DND-41 (cell line): Measurements from ENCODE around the gene TPGS2.

Experiments
- ATAC-seq: fragments of 200-7000 bp; cut with Tn5 transposase; 3 replicates; pipeline ENCODE4 v1.9.1; 2021; ENCODE audit warnings: low read depth; ENCODE audit not compliant: insufficient read depth
- DNase-seq: peaks from one replicate; pipeline ENCODE4 v3.0.0-alpha.2; 2020
- H2AFZ ChIP-seq: 2 replicates; pipeline ENCODE4 v1.6.0; 2012; ENCODE audit warnings: low read depth, low read length
- H3K27ac ChIP-seq: 2 replicates; pipeline ENCODE4 v1.5.1; 2012; ENCODE audit warnings: low read length, inconsistent platforms
- H3K27me3 ChIP-seq: fragments of 200-600 bp; sonication (generic); 2 replicates; pipeline ENCODE4 v1.6.0; 2012; ENCODE audit warnings: low read length, mild to moderate bottlenecking, inconsistent platforms; ENCODE audit not compliant: insufficient read depth, poor library complexity
- H3K36me3 ChIP-seq: 2 replicates; pipeline ENCODE4 v1.5.1; 2012; ENCODE audit warnings: low read length, inconsistent platforms; ENCODE audit not compliant: insufficient read depth
- H3K4me1 ChIP-seq: 2 replicates; pipeline ENCODE4 v1.5.1; 2012; ENCODE audit warnings: mild to moderate bottlenecking, low read length; ENCODE audit not compliant: insufficient read depth
- H3K4me2 ChIP-seq: 2 replicates; pipeline ENCODE4 v1.6.0; 2012; ENCODE audit warnings: mild to moderate bottlenecking, moderate library complexity, low read length, inconsistent platforms; ENCODE audit not compliant: insufficient read depth
- H3K4me3 ChIP-seq, 2 experiments: fragments of 200-600 bp in 1 of 2; shearing (Covaris generic) in 1 of 2; 2 replicates each; pipeline ENCODE4 v1.5.1; 2012 to 2016; ENCODE audit warnings: inconsistent platforms in 2 of 2, low read length in 2 of 2, mild to moderate bottlenecking in 2 of 2, low read depth in 1 of 2, moderate library complexity in 1 of 2
- H3K79me2 ChIP-seq: 2 replicates; pipeline ENCODE4 v1.6.0; 2012; ENCODE audit warnings: low read length, inconsistent platforms; ENCODE audit not compliant: insufficient read depth
- H3K9ac ChIP-seq: 2 replicates; pipeline ENCODE4 v1.6.0; 2012; ENCODE audit warnings: low read depth, mild to moderate bottlenecking, inconsistent platforms, low read length, moderate library complexity
- H3K9me3 ChIP-seq: 2 replicates; pipeline ENCODE4 v1.5.1; 2012; ENCODE audit warnings: low read length, moderate library complexity, mild to moderate bottlenecking, inconsistent platforms; ENCODE audit not compliant: insufficient read depth, severe bottlenecking
- H4K20me1 ChIP-seq: 2 replicates; pipeline ENCODE4 v1.6.0; 2012; ENCODE audit warnings: low read length; ENCODE audit not compliant: insufficient read depth
- EZH2 ChIP-seq: IDR thresholded peaks from 3 replicates; pipeline ENCODE4 v1.6.1; 2012; ENCODE audit warnings: borderline replicate concordance, low read depth, mild to moderate bottlenecking, moderate library complexity, low read length, inconsistent platforms; ENCODE audit not compliant: severe bottlenecking
- TF ChIP-seq, protein P1 (sequence below): IDR thresholded peaks from 2 replicates; pipeline ENCODE4 v1.5.1; 2012; ENCODE audit warnings: borderline replicate concordance, low read length, moderate library complexity, mild to moderate bottlenecking; ENCODE audit not compliant: poor library complexity, severe bottlenecking; ENCODE audit errors: extremely low read depth

Gene TPGS2

GRCh38 chr18:36825526-36825925 is 3.3 kb downstream of the TPGS2 start:
- Histone ChIP-seq H3K4me1 (peaks cover 29% of the 10 kb centered on the region), H4K20me1 (peaks cover 5% of the 10 kb centered on the region; the same call in 1 of the 2 replicates), H3K79me2 (peaks cover 89% of the 10 kb centered on the region), H3K4me3 (no peak overlapping the region), H3K27me3 (no peaks in the 10 kb centered on the region), H3K27ac (no peak overlapping the region), H2AFZ (no peak overlapping the region), H3K36me3 (peaks cover 42% of the 10 kb centered on the region), H3K9ac (no peak overlapping the region), H3K4me2 (no peak overlapping the region), H3K9me3 (no peaks in the 10 kb centered on the region)
- ATAC-seq (no peak), DNase-seq (no peak)
- TF ChIP-seq, protein P1, sequence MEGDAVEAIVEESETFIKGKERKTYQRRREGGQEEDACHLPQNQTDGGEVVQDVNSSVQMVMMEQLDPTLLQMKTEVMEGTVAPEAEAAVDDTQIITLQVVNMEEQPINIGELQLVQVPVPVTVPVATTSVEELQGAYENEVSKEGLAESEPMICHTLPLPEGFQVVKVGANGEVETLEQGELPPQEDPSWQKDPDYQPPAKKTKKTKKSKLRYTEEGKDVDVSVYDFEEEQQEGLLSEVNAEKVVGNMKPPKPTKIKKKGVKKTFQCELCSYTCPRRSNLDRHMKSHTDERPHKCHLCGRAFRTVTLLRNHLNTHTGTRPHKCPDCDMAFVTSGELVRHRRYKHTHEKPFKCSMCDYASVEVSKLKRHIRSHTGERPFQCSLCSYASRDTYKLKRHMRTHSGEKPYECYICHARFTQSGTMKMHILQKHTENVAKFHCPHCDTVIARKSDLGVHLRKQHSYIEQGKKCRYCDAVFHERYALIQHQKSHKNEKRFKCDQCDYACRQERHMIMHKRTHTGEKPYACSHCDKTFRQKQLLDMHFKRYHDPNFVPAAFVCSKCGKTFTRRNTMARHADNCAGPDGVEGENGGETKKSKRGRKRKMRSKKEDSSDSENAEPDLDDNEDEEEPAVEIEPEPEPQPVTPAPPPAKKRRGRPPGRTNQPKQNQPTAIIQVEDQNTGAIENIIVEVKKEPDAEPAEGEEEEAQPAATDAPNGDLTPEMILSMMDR, result no peak
- TF ChIP-seq EZH2, result no peak

GRCh38 chr18:36821681-36822080 is 7.1 kb downstream of the TPGS2 start:
- Histone ChIP-seq H3K36me3 (peaks cover 74% of the 10 kb centered on the region), H4K20me1 (peaks cover 10% of the 10 kb centered on the region; the same call in 1 of the 2 replicates), H3K27ac (no peak overlapping the region), H3K4me3 (no peak overlapping the region), H3K27me3 (no peaks in the 10 kb centered on the region), H3K4me2 (no peak overlapping the region), H3K79me2 (peaks cover 63% of the 10 kb centered on the region), H3K9ac (no peak overlapping the region), H3K4me1 (peaks cover 4% of the 10 kb centered on the region), H2AFZ (no peak overlapping the region), H3K9me3 (no peaks in the 10 kb centered on the region)
- ATAC-seq (no peak), DNase-seq (no peak)
- TF ChIP-seq, protein P1, result no peak
- no peak for TF ChIP-seq EZH2

DNA sequence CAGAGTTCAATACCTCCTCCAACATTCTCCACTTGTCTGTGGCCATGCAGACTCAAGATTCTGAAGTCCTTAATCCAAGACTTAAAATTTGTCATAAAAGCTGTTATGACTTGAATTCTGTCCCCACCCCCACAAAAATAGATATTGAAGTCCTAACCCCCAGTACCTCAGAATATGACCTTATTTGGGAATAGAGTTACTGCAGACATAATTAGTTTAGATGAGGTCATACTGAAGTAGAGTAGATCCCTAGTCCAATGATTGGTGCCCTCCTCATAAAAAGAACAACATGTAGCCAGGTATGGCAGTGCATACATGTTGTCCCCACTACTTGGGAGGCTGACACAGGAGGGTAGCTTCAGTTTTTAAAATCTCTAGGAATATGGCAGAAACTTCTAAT is 9.2 kb downstream of the TPGS2 start:
- peaks cover 87% of the 10 kb centered on the region for H3K36me3 ChIP-seq
- TF ChIP-seq, protein P1, result no peak
- TF ChIP-seq EZH2, result no peak
- no peak for ATAC-seq

DNA sequence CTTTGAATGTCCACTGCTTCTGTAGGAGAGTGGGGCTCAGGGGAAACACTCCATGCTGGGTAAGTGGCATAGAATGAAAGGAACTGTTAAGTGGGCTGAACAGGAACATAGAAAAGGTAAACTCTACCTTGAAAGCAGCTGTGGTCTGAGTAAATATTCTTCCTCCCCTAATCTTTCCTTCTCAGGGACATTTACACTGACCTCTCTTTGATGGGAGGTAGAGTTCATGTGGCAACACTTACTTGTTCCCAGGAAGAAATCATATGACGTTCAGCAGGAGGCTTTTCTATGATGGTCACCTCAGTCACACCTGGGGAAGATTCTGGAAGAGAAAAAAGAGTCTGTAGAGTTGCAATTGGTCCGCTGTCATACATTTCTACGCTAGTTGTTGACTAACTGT is 10.2 kb downstream of the TPGS2 start:
- H3K36me3 ChIP-seq, result peaks cover 88% of the 10 kb centered on the region
- H3K9ac ChIP-seq, result no peak overlapping the region
- ATAC-seq (no peak), DNase-seq (no peak)
- peaks cover 39% of the 10 kb centered on the region for H3K79me2 ChIP-seq
- H3K27ac ChIP-seq, result no peak overlapping the region
- peaks cover 14% of the 10 kb centered on the region; the same call in 1 of the 2 replicates for H4K20me1 ChIP-seq
- TF ChIP-seq, protein P1, result no peak
- TF ChIP-seq EZH2, result no peak
- H3K4me3 ChIP-seq, result no peak overlapping the region
- H3K27me3 ChIP-seq, result no peaks in the 10 kb centered on the region
- no peaks in the 10 kb centered on the region for H3K9me3 ChIP-seq
- no peak overlapping the region for H3K4me2 ChIP-seq
- H3K4me1 ChIP-seq, result no peaks in the 10 kb centered on the region
- no peak overlapping the region for H2AFZ ChIP-seq

More for the DNA sequence above, 9.2 kb downstream of the TPGS2 start:
- Histone ChIP-seq H2AFZ (no peak overlapping the region), H3K9me3 (no peaks in the 10 kb centered on the region), H4K20me1 (peaks cover 14% of the 10 kb centered on the region; the same call in 1 of the 2 replicates), H3K4me3 (no peak overlapping the region), H3K27me3 (no peaks in the 10 kb centered on the region), H3K4me2 (no peak overlapping the region), H3K4me1 (no peaks in the 10 kb centered on the region), H3K79me2 (peaks cover 44% of the 10 kb centered on the region), H3K27ac (no peak overlapping the region), H3K9ac (no peak overlapping the region)
- no peak for DNase-seq
